GM23338 (cell line): ENCODE results near the gene PLSCR4. TPM values are rescaled to one million over a fixed set of nuclear protein-coding genes. Genes with fewer than 3 reads are reported as not detected.
A peak's percentile ranks its signal among the peaks of the same experiment; 100 is the strongest.

Source experiments
- ATAC-seq: fragments of 200-7000 bp; cut with Tn5 transposase; 3 replicates; pipeline ENCODE4 v1.9.1; 2020
- DNase-seq: peaks from one replicate; pipeline ENCODE4 v3.0.0-alpha.2; 2015; ENCODE audit warnings: low spot score
- H2AFZ ChIP-seq: fragments of 200-600 bp; sonication (generic); 2 replicates; pipeline ENCODE4 v1.8.0; 2016; ENCODE audit warnings: antibody characterized with exemption, mild to moderate bottlenecking, moderate library complexity
- H3F3A ChIP-seq: fragments of 200-600 bp; sonication (generic); replicated peaks from 2 replicates; pipeline ENCODE4 v1.8.0; 2017; ENCODE audit warnings: antibody characterized with exemption, mixed run types, low read depth
- H3K27ac ChIP-seq: fragments of 200-600 bp; sonication (generic); 2 replicates; pipeline ENCODE4 v1.6.1; 2016; ENCODE audit warnings: low read depth
- H3K27me3 ChIP-seq: fragments of 200-600 bp; sonication (generic); 2 replicates; pipeline ENCODE4 v1.8.0; 2016; ENCODE audit warnings: mild to moderate bottlenecking, mixed run types, moderate library complexity; ENCODE audit not compliant: insufficient read depth
- H3K36me3 ChIP-seq: fragments of 200-600 bp; sonication (generic); 2 replicates; pipeline ENCODE4 v1.8.0; 2016; ENCODE audit warnings: mild to moderate bottlenecking; ENCODE audit not compliant: insufficient read depth
- H3K4me1 ChIP-seq: fragments of 200-600 bp; sonication (generic); 2 replicates; pipeline ENCODE4 v1.8.0; 2016; ENCODE audit warnings: mild to moderate bottlenecking, moderate library complexity; ENCODE audit not compliant: insufficient read depth
- H3K4me2 ChIP-seq: fragments of 200-600 bp; sonication (generic); 2 replicates; pipeline ENCODE4 v1.7.1; 2017; ENCODE audit warnings: mixed run types
- H3K4me3 ChIP-seq: fragments of 200-600 bp; sonication (generic); 2 replicates; pipeline ENCODE4 v1.6.1; 2016; ENCODE audit warnings: mixed run types
- H3K79me2 ChIP-seq: fragments of 200-600 bp; sonication (generic); replicated peaks from 2 replicates; pipeline ENCODE4 v1.8.0; 2017; ENCODE audit warnings: mild to moderate bottlenecking; ENCODE audit not compliant: insufficient read depth
- H3K9me2 ChIP-seq: fragments of 200-600 bp; sonication (generic); 2 replicates; pipeline ENCODE4 v1.8.0; 2017; ENCODE audit not compliant: insufficient read depth
- H4K20me1 ChIP-seq: fragments of 200-600 bp; sonication (generic); replicated peaks from 2 replicates; pipeline ENCODE4 v1.8.0; 2017; ENCODE audit warnings: mild to moderate bottlenecking; ENCODE audit not compliant: insufficient read depth
- H3K27ac Mint-ChIP-seq: 2 replicates; pipeline ENCODE4 v1.8.0; 2020; ENCODE audit warnings: inconsistent platforms, mild to moderate bottlenecking, moderate library complexity, mixed read lengths
- H3K27me3 Mint-ChIP-seq: 3 replicates; pipeline ENCODE4 v1.8.0; 2022; ENCODE audit warnings: low read depth, mild to moderate bottlenecking, moderate library complexity, mixed read lengths, inconsistent platforms; ENCODE audit not compliant: insufficient read depth, poor library complexity
- H3K36me3 Mint-ChIP-seq: 3 replicates; pipeline ENCODE4 v1.8.0; 2021; ENCODE audit warnings: low read depth, mild to moderate bottlenecking, inconsistent platforms, moderate library complexity, mixed read lengths
- H3K4me1 Mint-ChIP-seq: 3 replicates; pipeline ENCODE4 v1.8.0; 2020; ENCODE audit warnings: mild to moderate bottlenecking, inconsistent platforms, mixed read lengths
- H3K4me3 Mint-ChIP-seq: 3 replicates; pipeline ENCODE4 v1.8.0; 2021; ENCODE audit warnings: moderate library complexity, mild to moderate bottlenecking, inconsistent platforms, mixed read lengths
- H3K9me3 Mint-ChIP-seq: 3 replicates; pipeline ENCODE4 v1.8.0; 2020; ENCODE audit warnings: moderate library complexity, mild to moderate bottlenecking, inconsistent platforms, mixed read lengths
- CREB1 ChIP-seq: fragments of 250-450 bp; sonication (Bioruptor Pico); IDR thresholded peaks from 2 replicates; pipeline ENCODE4 v1.5.0; 2020; ENCODE audit warnings: low read depth, mild to moderate bottlenecking, moderate library complexity
- JUNB ChIP-seq: IDR thresholded peaks from one replicate; pipeline ENCODE4 v1.6.1; 2016; ENCODE audit warnings: antibody characterized with exemption; ENCODE audit not compliant: unreplicated experiment
- NANOG ChIP-seq: IDR thresholded peaks from 2 replicates; pipeline ENCODE4 v1.6.1; 2016; ENCODE audit warnings: antibody characterized with exemption, borderline replicate concordance
- POLR2AphosphoS5 ChIP-seq: IDR thresholded peaks from 2 replicates; pipeline ENCODE4 v1.6.1; 2016; ENCODE audit warnings: antibody characterized with exemption, low read depth
- STAT1 ChIP-seq: IDR thresholded peaks from one replicate; pipeline ENCODE4 v1.6.1; 2016; ENCODE audit warnings: antibody characterized with exemption; ENCODE audit not compliant: unreplicated experiment
- ZNF331 ChIP-seq: fragments of 250-450 bp; sonication (Bioruptor Pico); IDR thresholded peaks from 2 replicates; pipeline ENCODE4 v1.5.0; 2020; ENCODE audit warnings: low read depth, mild to moderate bottlenecking, moderate library complexity
- polyA plus RNA-seq: library from polyadenylated mRNA; unstranded; fragments of >200 nt; fragmentation: Nextera tagmentation; extraction: Ambion mirVana; gene quantifications from 2 replicates; pipeline ENCODE4 v1.2.1, GENCODE V29; 2016
- total RNA-seq: library from RNA; depleted of rRNA; stranded (reverse); fragments of >200 nt; shearing (Covaris generic); gene quantifications from 2 replicates; pipeline ENCODE4 v1.2.3, GENCODE V29; 2014
- TF ChIP-seq, protein P1 (sequence below): IDR thresholded peaks from one replicate; pipeline ENCODE4 v1.6.1; 2018; ENCODE audit warnings: antibody characterized with exemption; ENCODE audit not compliant: unreplicated experiment
- TF ChIP-seq, protein P2 (sequence below): IDR thresholded peaks from 2 replicates; pipeline ENCODE4 v1.6.1; 2016; ENCODE audit warnings: antibody characterized with exemption

The PLSCR4 gene
- total and polyA plus RNA-seq, 2 experiments from 2014 or later = 1.4 to 5.2 TPM

- H3K9me3 Mint-ChIP-seq = no peaks in the 10 kb centered on the region
- ATAC-seq (no peak), DNase-seq (no peak)
- Histone ChIP-seq H3K4me3 (no peak overlapping the region), H3K27ac (no peak overlapping the region), H3K9me2 (no peaks in the 10 kb centered on the region; the same call in 1 of the 2 replicates), H2AFZ (peak overlapping the region; percentile 52; the same call in 1 of the 2 replicates), H3K27me3 (no peaks in the 10 kb centered on the region), H3K4me1 (peaks cover 13% of the 10 kb centered on the region), H3F3A (no peaks in the 10 kb centered on the region), H3K79me2 (no peaks in the 10 kb centered on the region), H3K4me2 (no peak overlapping the region), H4K20me1 (no peaks in the 10 kb centered on the region), H3K36me3 (no peaks in the 10 kb centered on the region)
- no peak overlapping the region for H3K4me3 Mint-ChIP-seq
- no peaks in the 10 kb centered on the region for H3K36me3 Mint-ChIP-seq
- H3K27me3 Mint-ChIP-seq = no peaks in the 10 kb centered on the region
- TF ChIP-seq NANOG (no peak), STAT1 (no peak)
- TF ChIP-seq, protein P1, sequence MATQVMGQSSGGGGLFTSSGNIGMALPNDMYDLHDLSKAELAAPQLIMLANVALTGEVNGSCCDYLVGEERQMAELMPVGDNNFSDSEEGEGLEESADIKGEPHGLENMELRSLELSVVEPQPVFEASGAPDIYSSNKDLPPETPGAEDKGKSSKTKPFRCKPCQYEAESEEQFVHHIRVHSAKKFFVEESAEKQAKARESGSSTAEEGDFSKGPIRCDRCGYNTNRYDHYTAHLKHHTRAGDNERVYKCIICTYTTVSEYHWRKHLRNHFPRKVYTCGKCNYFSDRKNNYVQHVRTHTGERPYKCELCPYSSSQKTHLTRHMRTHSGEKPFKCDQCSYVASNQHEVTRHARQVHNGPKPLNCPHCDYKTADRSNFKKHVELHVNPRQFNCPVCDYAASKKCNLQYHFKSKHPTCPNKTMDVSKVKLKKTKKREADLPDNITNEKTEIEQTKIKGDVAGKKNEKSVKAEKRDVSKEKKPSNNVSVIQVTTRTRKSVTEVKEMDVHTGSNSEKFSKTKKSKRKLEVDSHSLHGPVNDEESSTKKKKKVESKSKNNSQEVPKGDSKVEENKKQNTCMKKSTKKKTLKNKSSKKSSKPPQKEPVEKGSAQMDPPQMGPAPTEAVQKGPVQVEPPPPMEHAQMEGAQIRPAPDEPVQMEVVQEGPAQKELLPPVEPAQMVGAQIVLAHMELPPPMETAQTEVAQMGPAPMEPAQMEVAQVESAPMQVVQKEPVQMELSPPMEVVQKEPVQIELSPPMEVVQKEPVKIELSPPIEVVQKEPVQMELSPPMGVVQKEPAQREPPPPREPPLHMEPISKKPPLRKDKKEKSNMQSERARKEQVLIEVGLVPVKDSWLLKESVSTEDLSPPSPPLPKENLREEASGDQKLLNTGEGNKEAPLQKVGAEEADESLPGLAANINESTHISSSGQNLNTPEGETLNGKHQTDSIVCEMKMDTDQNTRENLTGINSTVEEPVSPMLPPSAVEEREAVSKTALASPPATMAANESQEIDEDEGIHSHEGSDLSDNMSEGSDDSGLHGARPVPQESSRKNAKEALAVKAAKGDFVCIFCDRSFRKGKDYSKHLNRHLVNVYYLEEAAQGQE = no peak
- H3K27ac Mint-ChIP-seq = no peak overlapping the region
- peaks cover 18% of the 10 kb centered on the region for H3K4me1 Mint-ChIP-seq
These were observed 20.3 kb upstream of the PLSCR4 start for GRCh38 chr3:146271180-146271579.

GRCh38 chr3:146269271-146269670 lies 18.4 kb upstream of the PLSCR4 start:
- Histone ChIP-seq H3K9me2 (no peaks in the 10 kb centered on the region; the same call in 1 of the 2 replicates), H3F3A (no peaks in the 10 kb centered on the region), H3K27me3 (no peaks in the 10 kb centered on the region), H2AFZ (no peak overlapping the region), H3K36me3 (no peaks in the 10 kb centered on the region), H3K27ac (no peak overlapping the region), H3K4me2 (no peak overlapping the region), H3K79me2 (no peaks in the 10 kb centered on the region), H4K20me1 (no peaks in the 10 kb centered on the region), H3K4me1 (peaks cover 24% of the 10 kb centered on the region), H3K4me3 (no peak overlapping the region)
- Mint-ChIP-seq H3K9me3 (no peaks in the 10 kb centered on the region), H3K27ac (no peak overlapping the region), H3K27me3 (no peaks in the 10 kb centered on the region), H3K4me3 (no peak overlapping the region), H3K4me1 (peaks cover 30% of the 10 kb centered on the region), H3K36me3 (no peaks in the 10 kb centered on the region)
- TF ChIP-seq, protein P1 = no peak
- TF ChIP-seq CREB1 (CRISPR knock-in tag) (no peak), POLR2AphosphoS5 (no peak), JUNB (no peak), ZNF331 (CRISPR knock-in tag) (no peak), NANOG (no peak), STAT1 (no peak)
- TF ChIP-seq, protein P2, sequence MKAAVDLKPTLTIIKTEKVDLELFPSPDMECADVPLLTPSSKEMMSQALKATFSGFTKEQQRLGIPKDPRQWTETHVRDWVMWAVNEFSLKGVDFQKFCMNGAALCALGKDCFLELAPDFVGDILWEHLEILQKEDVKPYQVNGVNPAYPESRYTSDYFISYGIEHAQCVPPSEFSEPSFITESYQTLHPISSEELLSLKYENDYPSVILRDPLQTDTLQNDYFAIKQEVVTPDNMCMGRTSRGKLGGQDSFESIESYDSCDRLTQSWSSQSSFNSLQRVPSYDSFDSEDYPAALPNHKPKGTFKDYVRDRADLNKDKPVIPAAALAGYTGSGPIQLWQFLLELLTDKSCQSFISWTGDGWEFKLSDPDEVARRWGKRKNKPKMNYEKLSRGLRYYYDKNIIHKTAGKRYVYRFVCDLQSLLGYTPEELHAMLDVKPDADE = no peak
- no peak for DNase-seq
- ATAC-seq = no peak
